KOPT-K1 (cell line): ENCODE measurements around the gene NAPG.
"Not testable (repeated sequence)": the region's sequence is repeated elsewhere in the genome, so short reads cannot be mapped to it uniquely, and the experiment has no call there.

ENCODE experiments used
- H3K27ac ChIP-seq: fragments of 200-600 bp; sonication (generic); 2 replicates; pipeline ENCODE4 v1.5.1; 2016; ENCODE audit warnings: antibody characterized with exemption, mild to moderate bottlenecking, low read depth, low read length; ENCODE audit not compliant: poor library complexity, severe bottlenecking
- H3K36me3 ChIP-seq: fragments of 200-600 bp; sonication (generic); 2 replicates; pipeline ENCODE4 v1.5.1; 2017; ENCODE audit warnings: antibody characterized with exemption, mild to moderate bottlenecking, low read length, moderate library complexity; ENCODE audit not compliant: insufficient read depth
- H3K9me3 ChIP-seq: fragments of 200-600 bp; sonication (generic); 2 replicates; pipeline ENCODE4 v1.5.1; 2017; ENCODE audit warnings: antibody characterized with exemption, low read length, mild to moderate bottlenecking; ENCODE audit not compliant: insufficient read depth, poor library complexity, severe bottlenecking

Gene NAPG

GRCh38 chr18:10552226-10552625 is 26.4 kb downstream of the NAPG start:
- no peak overlapping the region for H3K27ac ChIP-seq
- no peaks in the 10 kb centered on the region for H3K9me3 ChIP-seq
- peaks cover 99% of the 10 kb centered on the region for H3K36me3 ChIP-seq

- H3K9me3 ChIP-seq, H3K27ac ChIP-seq: not testable (repeated sequence)
- H3K36me3 ChIP-seq: peaks cover 82% of the 10 kb centered on the region
These were observed 30.4 kb downstream of the NAPG start for GRCh38 chr18:10556251-10556650.

DNA sequence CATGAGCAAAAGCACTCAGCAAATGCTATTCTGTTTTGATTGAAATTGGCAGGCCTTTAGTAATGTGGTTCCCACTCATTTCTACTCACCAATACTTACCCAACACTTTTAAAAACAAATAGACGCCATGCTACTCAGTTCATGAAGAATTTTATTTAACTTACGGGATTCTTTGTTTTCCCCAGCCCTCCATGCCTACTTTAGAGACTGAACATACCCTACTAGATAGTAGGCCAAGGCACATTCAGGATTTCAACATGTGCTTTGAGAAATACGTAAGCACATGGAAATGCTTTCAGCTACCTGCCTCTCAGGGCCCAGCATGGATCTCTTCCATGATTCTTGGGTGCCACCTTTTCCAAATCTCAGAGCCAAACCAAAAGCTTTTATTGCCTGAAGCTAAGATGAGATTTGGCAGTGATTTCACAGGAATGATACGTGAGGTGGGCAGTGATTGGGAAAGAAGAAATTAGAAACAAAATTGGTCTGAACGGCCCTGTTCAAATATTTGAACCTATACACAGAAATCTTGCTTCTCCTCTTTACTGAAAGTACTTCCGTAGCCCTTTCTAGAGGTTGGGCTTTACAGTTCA is 31.4 kb downstream of the NAPG start:
- Histone ChIP-seq H3K36me3 (peaks cover 73% of the 10 kb centered on the region), H3K27ac (no peak overlapping the region)

DNA sequence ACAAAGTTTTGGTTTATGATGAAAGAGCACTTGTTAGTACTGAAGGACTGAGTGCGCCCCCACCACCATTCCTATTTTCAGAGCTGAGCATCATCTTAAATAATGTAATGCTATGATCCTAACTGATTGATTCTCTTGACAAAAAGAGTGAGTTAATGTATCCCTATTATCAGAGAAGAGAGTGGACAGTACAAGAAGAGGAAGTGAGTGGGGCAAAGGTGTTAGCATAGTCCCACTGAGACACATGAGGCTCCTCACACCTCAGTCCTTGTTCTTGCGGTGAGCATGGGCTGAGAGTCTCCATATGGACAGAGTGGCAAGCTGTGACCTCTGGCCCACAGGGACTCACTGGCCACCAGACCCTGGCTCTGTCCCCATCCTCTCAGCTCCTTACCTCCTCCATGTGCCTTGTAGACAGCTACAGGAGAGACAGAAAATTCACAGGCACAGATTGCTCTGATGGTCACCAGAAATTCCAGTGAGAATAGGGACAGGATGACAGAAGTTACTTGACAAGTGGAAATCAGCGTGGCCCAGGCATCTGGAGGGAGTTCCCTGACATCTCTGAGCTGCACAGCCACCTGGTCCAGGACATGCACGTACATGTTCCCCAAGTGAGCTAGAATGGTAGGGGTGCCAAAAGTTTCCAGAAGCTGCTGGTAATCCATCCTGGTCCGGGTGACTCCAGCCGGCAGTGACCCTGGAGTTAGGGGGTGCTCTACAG is 32.6 kb downstream of the NAPG start:
- H3K9me3 ChIP-seq: no peaks in the 10 kb centered on the region
- peaks cover 61% of the 10 kb centered on the region for H3K36me3 ChIP-seq
- no peak overlapping the region for H3K27ac ChIP-seq

More for the DNA sequence above, 31.4 kb downstream of the NAPG start:
- no peaks in the 10 kb centered on the region for H3K9me3 ChIP-seq

DNA sequence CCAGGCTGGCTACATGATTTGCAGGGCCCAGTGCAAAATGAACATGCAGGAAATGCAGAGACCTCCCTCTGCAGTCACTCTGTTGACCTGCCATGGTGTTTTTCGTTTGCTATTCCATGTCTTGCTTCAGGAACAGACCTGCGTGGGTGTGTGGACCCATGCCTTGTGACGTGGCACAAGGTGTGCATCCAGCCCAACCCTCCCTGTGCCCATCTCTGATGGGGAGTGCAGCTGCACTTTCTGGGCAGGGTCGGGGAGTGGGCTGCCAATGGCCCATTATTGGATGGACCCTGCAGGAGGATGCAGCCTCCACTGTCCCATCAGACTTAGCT is 33.1 kb downstream of the NAPG start:
- H3K36me3 ChIP-seq: peaks cover 55% of the 10 kb centered on the region
- no peaks in the 10 kb centered on the region for H3K9me3 ChIP-seq
- no peak overlapping the region for H3K27ac ChIP-seq

DNA sequence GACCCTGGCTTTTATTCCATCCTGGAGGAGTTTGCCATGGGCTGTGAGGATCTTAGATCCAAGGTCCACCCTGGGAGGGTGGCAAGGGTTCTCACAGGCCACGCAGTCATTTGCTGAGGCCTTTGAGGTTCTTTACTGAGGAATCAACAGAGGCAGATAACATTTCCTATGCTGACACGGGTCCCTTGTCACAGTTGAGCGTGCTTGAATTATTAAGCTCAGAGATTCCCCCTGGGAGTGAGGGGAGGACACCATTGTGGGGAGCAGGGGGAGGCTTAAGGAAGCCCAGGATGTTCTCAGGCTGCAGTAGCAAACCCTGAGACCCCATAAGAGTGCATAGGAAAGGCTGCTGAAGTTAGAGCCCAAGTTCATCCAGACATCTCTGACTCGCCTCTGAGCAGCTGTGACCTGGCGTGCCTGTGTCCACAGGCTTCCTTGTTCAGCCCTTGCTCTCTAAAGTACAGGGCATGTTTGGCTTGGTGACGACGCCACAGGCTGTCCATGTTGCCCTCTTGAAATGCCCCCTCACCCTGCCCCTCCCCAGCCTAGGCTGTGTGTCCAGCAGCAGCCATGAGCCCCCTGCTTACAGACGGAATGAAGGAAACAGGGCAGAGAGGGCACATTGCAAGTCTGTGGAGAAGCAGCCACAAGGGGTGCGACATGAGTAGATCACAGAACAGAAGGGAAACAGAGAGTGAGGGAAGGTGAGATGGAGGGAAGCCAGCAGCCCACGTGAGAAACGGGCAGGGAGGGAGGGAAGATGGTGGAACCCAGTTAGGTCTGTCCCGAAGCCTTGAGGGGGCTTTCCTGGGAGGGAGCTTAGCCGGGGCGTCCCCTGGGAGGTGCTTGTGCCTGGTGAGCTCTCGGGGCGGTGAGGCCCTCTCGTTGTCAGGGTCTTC is 34.0 kb downstream of the NAPG start:
- Histone ChIP-seq H3K9me3 (no peaks in the 10 kb centered on the region), H3K36me3 (peaks cover 47% of the 10 kb centered on the region), H3K27ac (no peak overlapping the region)

GRCh38 chr18:10560452-10561045 is 34.7 kb downstream of the NAPG start:
- Histone ChIP-seq H3K27ac (no peak overlapping the region), H3K36me3 (peaks cover 39% of the 10 kb centered on the region)

DNA sequence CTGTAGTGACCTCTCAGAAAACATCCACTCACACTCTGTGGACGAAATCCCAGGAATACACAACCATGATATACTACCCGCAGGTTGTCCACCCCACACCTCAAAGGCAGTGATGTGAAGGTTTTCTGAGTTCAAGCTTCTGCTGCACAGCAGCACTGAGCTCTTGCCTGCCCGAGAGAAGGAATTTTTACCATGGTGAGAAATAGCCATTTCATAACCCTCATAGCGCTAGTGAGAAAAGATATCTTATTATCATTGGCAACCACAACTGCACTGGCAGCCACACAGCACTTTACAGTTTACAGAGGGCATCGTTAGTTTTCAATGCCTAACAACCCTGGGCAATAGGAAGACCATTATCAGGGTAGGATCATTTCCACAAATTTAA is 36.9 kb downstream of the NAPG start:
- no peaks in the 10 kb centered on the region for H3K9me3 ChIP-seq
- no peak overlapping the region for H3K27ac ChIP-seq
- H3K36me3 ChIP-seq: peaks cover 18% of the 10 kb centered on the region

More at GRCh38 chr18:10560452-10561045, 34.7 kb downstream of the NAPG start:
- no peaks in the 10 kb centered on the region for H3K9me3 ChIP-seq

DNA sequence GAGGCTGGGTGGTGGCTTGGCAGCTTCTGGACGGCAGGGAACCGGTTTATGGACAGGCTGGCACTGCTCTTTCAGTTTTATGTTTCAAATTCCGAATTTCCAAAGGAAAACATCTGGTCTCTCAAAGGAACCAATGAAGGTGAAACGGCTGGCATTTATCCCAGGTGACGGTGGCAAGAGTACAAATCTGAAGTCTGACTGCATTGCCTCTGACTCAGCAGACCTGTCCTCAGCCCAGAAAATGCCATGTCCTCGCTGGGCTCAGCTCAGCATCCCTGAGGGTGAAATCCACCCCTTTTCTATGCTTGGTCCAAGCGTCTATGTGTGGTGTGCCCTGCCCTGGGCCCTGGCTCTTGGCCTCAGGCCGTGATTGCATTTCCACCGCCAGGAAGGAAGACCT is 38.1 kb downstream of the NAPG start:
- Histone ChIP-seq H3K36me3 (peaks cover 8% of the 10 kb centered on the region), H3K27ac (no peak overlapping the region), H3K9me3 (no peaks in the 10 kb centered on the region)

DNA sequence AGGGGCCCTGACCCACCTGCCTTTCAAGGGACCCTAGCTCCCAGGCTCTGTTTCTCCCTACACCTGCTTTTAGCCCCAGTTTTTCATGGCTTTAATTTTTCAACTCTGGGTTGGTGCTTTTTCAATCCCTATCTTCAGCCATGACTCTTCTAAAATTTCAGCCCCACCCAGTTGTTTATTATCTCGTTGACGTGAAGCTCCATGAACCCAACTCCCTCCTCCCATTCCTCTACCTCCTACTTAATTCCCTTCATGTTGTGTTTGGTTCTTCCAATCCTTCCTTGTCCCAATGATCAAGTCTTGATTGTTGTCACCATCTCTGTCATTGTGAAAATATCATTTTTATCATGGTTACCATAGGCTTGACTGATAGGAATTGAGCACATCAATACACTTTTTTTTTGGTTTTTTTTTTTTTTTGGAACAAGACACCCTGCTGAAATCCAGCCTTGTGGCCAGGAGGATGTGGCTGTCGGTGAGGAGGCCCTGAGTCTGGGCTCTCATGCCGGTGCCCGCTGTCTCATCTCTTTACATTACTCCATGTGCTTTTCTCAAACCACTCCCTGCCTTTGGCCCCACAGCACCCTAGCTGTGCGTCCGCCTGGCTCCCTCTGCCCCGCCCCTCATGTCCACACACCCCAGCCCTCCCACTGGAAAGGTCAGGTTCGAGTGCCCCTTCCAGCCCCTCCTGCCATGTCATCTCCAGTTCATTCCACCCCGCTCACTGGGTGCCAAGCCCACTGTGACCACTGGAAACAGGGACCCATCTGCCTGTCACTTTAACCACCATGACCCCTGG is 39.3 kb downstream of the NAPG start:
- Histone ChIP-seq H3K36me3 (no peaks in the 10 kb centered on the region; the same call in 1 of the 2 replicates), H3K9me3 (no peaks in the 10 kb centered on the region), H3K27ac (no peak overlapping the region)

DNA sequence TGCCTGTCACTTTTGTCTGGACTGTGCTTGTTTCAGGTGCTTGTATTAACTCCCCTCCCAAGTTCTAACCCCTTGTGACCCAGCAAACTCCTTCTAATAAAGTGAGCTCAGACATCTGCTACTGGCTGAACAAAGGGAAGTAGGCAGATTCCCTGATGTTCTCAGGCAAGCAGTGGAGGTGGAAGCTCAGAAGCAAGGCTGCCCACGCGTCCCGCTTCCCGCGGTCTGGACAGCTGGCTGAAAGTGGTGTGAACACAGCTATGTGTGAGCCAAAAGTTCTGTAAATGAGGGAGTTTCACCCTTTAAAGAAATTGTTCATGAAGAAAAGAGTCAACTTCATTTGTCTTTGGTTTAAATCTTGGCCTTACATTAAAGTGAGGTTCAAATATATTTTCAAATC is 40.0 kb downstream of the NAPG start:
- Histone ChIP-seq H3K27ac (no peak overlapping the region), H3K9me3 (no peaks in the 10 kb centered on the region), H3K36me3 (no peaks in the 10 kb centered on the region; the same call in 1 of the 2 replicates)

DNA sequence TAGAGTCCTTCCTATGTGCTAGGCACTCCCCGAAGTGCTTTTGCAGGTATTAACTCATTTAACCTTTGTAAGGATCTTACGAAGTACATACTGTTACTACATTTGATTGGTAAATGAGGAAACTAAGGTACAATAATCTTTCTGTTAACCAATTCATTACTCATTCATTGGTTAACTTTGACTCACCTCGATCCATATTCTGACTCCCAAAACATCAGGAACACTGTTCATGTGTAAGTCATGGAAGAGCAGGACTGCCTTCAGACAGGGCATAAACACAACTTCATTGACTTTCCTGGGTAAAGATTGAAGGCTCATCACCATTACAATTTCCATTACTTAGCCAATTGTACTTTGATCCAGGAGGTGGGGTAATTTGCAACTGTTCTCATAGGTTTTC is 40.6 kb downstream of the NAPG start:
- H3K36me3 ChIP-seq: no peaks in the 10 kb centered on the region; the same call in 1 of the 2 replicates
- H3K9me3 ChIP-seq: no peaks in the 10 kb centered on the region
- H3K27ac ChIP-seq: no peak overlapping the region

GRCh38 chr18:10569941-10570340 is 44.1 kb downstream of the NAPG start:
- H3K27ac ChIP-seq, H3K36me3 ChIP-seq, H3K9me3 ChIP-seq: not testable (repeated sequence)

GRCh38 chr18:10570622-10571021 is 44.8 kb downstream of the NAPG start:
- Histone ChIP-seq H3K9me3 (no peaks in the 10 kb centered on the region), H3K27ac (no peak overlapping the region), H3K36me3 (no peaks in the 10 kb centered on the region)
